ENCODE results near the gene CCL22. TPM values are rescaled to one million over a fixed set of nuclear protein-coding genes. Genes with fewer than 3 reads are reported as not detected.

Gene CCL22
- total RNA-seq, 1 donor from 2014 or later, result not detected

DNA sequence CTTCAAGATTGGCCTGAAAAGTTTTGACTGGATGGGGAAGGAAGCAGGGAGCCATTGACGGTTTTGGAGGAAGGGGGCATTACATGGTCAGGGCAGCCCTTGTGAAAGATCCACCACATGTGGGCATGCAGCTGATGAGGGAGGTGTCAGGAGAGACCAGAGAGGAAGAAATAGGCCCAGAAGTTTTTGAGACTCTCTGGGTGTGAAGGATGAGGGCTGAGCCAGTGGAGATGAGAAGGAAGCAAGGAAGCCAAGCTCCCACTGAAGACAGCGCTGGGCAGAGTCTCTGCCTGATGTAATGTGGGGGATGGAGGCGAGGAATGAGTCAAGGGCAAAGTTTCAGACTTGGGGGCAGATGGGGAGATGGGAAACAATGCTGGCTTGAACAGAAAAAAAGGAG is 46.5 kb downstream of the CCL22 start:
- Mint-ChIP-seq H3K4me1 (ENCODE audit: low read depth) (peaks cover 2% of the 10 kb centered on the region), H3K36me3 (ENCODE audit: low read depth) (no peaks in the 10 kb centered on the region), H3K9me3 (ENCODE audit: low read depth) (no peaks in the 10 kb centered on the region), H3K27ac (ENCODE audit: unreplicated experiment) (no peak overlapping the region), H3K4me3 (ENCODE audit: unreplicated experiment) (no peak overlapping the region), H3K27me3 (ENCODE audit: low read depth) (peaks cover 26% of the 10 kb centered on the region)
- DNase-seq (ENCODE audit: low spot score), result no peak
- no peak for TF ChIP-seq CTCF (IDR thresholded peaks at IDR 0.05)

- no peaks in the 10 kb centered on the region for H3K36me3 Mint-ChIP-seq (ENCODE audit: low read depth)
- TF ChIP-seq CTCF (IDR thresholded peaks at IDR 0.05), result no peak
- H3K27me3 Mint-ChIP-seq (ENCODE audit: low read depth), result peaks cover 22% of the 10 kb centered on the region
- no peak overlapping the region for H3K27ac Mint-ChIP-seq (ENCODE audit: unreplicated experiment)
- DNase-seq (ENCODE audit: low spot score), result no peak
- peaks cover 6% of the 10 kb centered on the region for H3K4me1 Mint-ChIP-seq (ENCODE audit: low read depth)
- H3K4me3 Mint-ChIP-seq (ENCODE audit: unreplicated experiment), result no peak overlapping the region
- no peaks in the 10 kb centered on the region for H3K9me3 Mint-ChIP-seq (ENCODE audit: low read depth)
Measured at GRCh38 chr16:57406881-57407280, 48.3 kb downstream of the CCL22 start.

GRCh38 chr16:57407521-57408353 is 49.2 kb downstream of the CCL22 start:
- Mint-ChIP-seq H3K36me3 (ENCODE audit: low read depth) (no peaks in the 10 kb centered on the region), H3K27ac (ENCODE audit: unreplicated experiment) (no peak overlapping the region), H3K9me3 (ENCODE audit: low read depth) (no peaks in the 10 kb centered on the region), H3K4me1 (ENCODE audit: low read depth) (peaks cover 6% of the 10 kb centered on the region), H3K27me3 (ENCODE audit: low read depth) (peaks cover 22% of the 10 kb centered on the region), H3K4me3 (ENCODE audit: unreplicated experiment) (no peak overlapping the region)
- no peak for TF ChIP-seq CTCF (IDR thresholded peaks at IDR 0.05)
- DNase-seq (ENCODE audit: low spot score), result no peak

DNA sequence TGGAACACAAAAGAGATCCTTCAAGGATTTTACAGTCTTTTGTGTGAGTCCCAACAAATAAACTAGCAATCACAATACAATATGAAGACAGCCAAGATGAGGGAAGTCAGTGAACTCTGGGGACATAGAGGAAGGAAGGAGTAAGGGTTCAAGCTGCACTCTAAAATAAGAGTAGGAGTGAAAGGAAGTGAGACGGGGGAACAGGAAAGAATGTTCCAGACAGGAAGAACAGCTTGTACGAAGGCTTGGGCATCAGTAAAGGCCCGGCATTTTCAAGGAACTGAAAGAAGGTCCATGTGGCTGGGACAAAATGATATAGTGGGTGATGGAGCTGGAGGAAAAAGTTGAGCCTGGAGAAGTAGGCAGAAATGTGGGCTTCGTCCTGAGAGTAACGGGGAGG is 50.5 kb downstream of the CCL22 start:
- peaks cover 6% of the 10 kb centered on the region for H3K4me1 Mint-ChIP-seq (ENCODE audit: low read depth)
- H3K4me3 Mint-ChIP-seq (ENCODE audit: unreplicated experiment), result no peak overlapping the region
- TF ChIP-seq CTCF (IDR thresholded peaks at IDR 0.05), result no peak
- no peak overlapping the region for H3K27ac Mint-ChIP-seq (ENCODE audit: unreplicated experiment)
- DNase-seq (ENCODE audit: low spot score), result no peak
- H3K27me3 Mint-ChIP-seq (ENCODE audit: low read depth), result peaks cover 19% of the 10 kb centered on the region
- H3K36me3 Mint-ChIP-seq (ENCODE audit: low read depth), result no peaks in the 10 kb centered on the region
- no peaks in the 10 kb centered on the region for H3K9me3 Mint-ChIP-seq (ENCODE audit: low read depth)

DNA sequence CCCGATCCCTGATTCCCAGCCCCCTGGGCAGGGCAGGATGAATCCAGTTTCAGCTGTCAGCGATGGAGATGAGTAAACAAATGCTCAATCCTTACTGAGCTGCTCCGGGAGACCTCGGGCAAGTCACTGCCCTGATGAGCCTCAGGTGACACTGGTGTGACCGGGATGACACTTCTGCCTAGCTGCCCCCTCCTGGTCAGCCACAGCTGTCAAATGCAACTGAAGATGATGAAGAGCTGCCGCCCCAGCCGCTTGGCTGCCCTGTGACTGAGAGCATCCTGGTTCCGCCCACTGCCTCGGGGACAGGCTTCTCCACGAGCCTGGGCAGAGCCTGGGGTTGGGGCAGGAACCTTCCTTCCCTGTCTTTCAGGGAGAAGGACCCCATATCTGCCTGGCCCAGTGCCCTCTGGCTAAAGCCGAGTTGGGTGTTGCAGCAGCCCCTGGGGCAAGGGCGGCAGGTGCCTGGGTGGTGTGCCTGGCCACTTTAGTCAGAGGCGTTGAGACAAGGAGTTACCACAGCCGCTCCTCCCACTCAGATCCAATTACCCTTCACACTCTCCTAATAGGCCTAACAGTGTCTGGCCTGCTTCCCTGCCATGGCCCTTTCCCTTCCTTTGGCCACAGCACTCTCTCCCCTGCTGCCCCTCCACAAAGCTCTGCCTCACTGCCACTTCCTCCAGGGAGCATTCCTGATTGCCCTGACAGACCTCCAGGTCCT is 51.4 kb downstream of the CCL22 start:
- Mint-ChIP-seq H3K36me3 (ENCODE audit: low read depth) (no peaks in the 10 kb centered on the region), H3K27me3 (ENCODE audit: low read depth) (peaks cover 10% of the 10 kb centered on the region), H3K27ac (ENCODE audit: unreplicated experiment) (peak overlapping the region; percentile 3), H3K4me3 (ENCODE audit: unreplicated experiment) (no peak overlapping the region), H3K9me3 (ENCODE audit: low read depth) (no peaks in the 10 kb centered on the region), H3K4me1 (ENCODE audit: low read depth) (peaks cover 6% of the 10 kb centered on the region)
- TF ChIP-seq CTCF (IDR thresholded peaks at IDR 0.05), result no peak
- DNase-seq (ENCODE audit: low spot score), result no peak

Data from chondrocyte (in vitro differentiated cells).